BE2C (cell line): ENCODE results near the gene POU4F2. TPM values are rescaled to one million over a fixed set of nuclear protein-coding genes. Genes with fewer than 3 reads are reported as not detected.
A peak's percentile ranks its signal among the peaks of the same experiment; 100 is the strongest.

Experiments used
- DNase-seq: peaks from one replicate; pipeline ENCODE4 v3.0.0-alpha.2; 2020
- H3K27me3 ChIP-seq: fragments of 250-450 bp; sonication (Bioruptor Pico); 2 replicates; pipeline ENCODE4 v1.5.1; 2020; ENCODE audit warnings: mild to moderate bottlenecking
- H3K36me3 ChIP-seq: fragments of 250-450 bp; sonication (Bioruptor Pico); 2 replicates; pipeline ENCODE4 v1.5.1; 2020; ENCODE audit warnings: mild to moderate bottlenecking
- H3K4me1 ChIP-seq: fragments of 250-450 bp; sonication (Bioruptor Pico); 2 replicates; pipeline ENCODE4 v1.5.1; 2020
- H3K4me3 ChIP-seq: 2 replicates; pipeline ENCODE4 v1.5.1; 2011; ENCODE audit warnings: low read depth, low read length
- H3K9me3 ChIP-seq: fragments of 250-450 bp; sonication (Bioruptor Pico); 2 replicates; pipeline ENCODE4 v1.5.1; 2020
- CTCF ChIP-seq: IDR thresholded peaks from 2 replicates; pipeline ENCODE4 v1.5.1; 2012; ENCODE audit warnings: mild to moderate bottlenecking, low read depth, low read length
- polyA plus RNA-seq: library from polyadenylated mRNA; unstranded; fragments of >200 nt; gene quantifications from one replicate; pipeline ENCODE4 v1.2.1, GENCODE V29; 2012; ENCODE audit warnings: low read depth, missing spikeins; ENCODE audit not compliant: insufficient read length, insufficient read depth

POU4F2 gene, protein sequence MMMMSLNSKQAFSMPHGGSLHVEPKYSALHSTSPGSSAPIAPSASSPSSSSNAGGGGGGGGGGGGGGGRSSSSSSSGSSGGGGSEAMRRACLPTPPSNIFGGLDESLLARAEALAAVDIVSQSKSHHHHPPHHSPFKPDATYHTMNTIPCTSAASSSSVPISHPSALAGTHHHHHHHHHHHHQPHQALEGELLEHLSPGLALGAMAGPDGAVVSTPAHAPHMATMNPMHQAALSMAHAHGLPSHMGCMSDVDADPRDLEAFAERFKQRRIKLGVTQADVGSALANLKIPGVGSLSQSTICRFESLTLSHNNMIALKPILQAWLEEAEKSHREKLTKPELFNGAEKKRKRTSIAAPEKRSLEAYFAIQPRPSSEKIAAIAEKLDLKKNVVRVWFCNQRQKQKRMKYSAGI
- not detected for polyA plus RNA-seq

DNA sequence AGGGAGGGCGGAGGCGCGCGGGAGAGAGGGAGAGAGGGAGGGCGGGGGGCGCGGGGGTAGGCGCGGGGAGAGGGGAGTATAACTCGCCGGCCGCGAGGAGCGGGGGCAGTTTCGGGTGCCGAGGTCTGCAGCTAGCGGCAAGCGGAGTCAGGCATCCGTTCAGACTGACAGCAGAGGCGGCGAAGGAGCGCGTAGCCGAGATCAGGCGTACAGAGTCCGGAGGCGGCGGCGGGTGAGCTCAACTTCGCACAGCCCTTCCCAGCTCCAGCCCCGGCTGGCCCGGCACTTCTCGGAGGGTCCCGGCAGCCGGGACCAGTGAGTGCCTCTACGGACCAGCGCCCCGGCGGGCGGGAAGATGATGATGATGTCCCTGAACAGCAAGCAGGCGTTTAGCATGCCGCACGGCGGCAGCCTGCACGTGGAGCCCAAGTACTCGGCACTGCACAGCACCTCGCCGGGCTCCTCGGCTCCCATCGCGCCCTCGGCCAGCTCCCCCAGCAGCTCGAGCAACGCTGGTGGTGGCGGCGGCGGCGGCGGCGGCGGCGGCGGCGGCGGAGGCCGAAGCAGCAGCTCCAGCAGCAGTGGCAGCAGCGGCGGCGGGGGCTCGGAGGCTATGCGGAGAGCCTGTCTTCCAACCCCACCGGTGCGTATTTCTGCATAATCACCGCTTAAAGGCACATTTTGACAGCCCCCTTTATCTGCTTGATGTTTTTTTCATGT, at the start of gene POU4F2:
POU4F2 (plus strand) TSS at position 108 of the 720 bp plus-strand sequence; CDS start at position 356, 248 bp downstream.
- Histone ChIP-seq H3K9me3 (peaks cover 8% of the 10 kb centered on the region), H3K27me3 (peaks cover 99% of the 10 kb centered on the region), H3K4me1 (no peaks in the 10 kb centered on the region; the same call in 1 of the 2 replicates), H3K4me3 (peak within 1 kb of the TSS; percentile 48), H3K36me3 (no peaks in the 10 kb centered on the region)
- peak; percentile 56 for DNase-seq
- no peak for TF ChIP-seq CTCF

GRCh38 chr4:146590801-146591200, 47.9 kb upstream of the POU4F2 start:
- Histone ChIP-seq H3K36me3 (no peaks in the 10 kb centered on the region), H3K27me3 (no peaks in the 10 kb centered on the region), H3K4me3 (no peak overlapping the region), H3K9me3 (no peaks in the 10 kb centered on the region), H3K4me1 (no peaks in the 10 kb centered on the region)
- TF ChIP-seq CTCF, result no peak
- DNase-seq, result no peak

DNA sequence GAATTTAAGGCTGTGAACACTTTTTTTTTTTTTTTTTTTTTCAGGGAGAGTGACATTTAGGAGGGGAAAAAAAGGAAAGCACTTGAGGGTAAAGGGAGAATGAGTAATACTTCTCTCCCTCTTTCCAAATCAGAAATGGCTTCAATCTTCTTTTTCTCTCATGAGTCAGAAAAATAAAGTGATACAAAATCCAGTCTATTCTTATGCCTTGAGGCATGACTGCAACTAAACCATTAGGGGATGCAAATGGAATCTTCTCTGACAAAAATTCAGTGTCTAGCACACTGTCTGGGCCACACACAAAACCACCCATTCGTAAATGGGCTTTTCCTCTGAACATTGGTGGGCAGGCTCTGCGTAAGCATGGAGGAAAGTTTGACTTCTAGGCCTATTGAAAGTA, 46.7 kb upstream of the POU4F2 start:
- no peaks in the 10 kb centered on the region for H3K9me3 ChIP-seq
- TF ChIP-seq CTCF, result no peak
- H3K4me3 ChIP-seq, result no peak overlapping the region
- H3K36me3 ChIP-seq, result no peaks in the 10 kb centered on the region
- H3K4me1 ChIP-seq, result no peaks in the 10 kb centered on the region
- DNase-seq, result no peak
- H3K27me3 ChIP-seq, result no peaks in the 10 kb centered on the region

DNA sequence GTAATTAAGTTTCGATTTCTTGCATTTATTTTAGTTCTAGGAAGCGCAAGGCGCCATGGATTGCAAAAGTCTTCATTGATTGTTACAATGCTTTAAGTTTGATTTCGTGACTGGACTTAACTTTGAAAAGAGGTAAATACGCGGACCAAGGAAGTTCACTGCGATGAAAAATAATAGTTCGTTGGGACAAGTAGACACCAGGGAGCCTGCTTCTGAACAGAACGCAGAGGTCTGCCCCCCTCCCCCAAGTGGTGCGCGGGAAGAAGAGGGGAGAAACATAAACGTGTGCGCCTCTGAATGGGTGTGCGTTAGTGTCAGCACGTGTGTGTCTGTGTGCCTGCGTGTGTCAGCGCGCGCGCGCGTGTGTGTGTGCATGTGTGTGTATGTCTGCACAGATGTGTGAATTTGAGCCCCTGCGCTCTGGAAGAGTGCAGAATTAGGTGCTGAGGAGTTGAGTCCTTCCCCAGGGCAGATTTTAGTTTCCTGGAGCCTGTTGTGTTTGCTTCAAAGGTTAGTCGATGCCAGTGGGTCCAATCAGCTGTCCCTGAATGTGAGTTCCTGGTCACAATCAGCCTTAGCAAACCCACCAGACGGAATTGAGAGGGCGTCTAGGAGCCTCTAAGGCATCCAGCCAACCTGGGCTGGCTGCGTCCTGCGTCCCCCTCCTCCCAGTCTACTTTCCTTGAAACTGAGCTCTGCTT, 5.8 kb upstream of the POU4F2 start:
- no peaks in the 10 kb centered on the region for H3K4me1 ChIP-seq
- no peak for DNase-seq
- H3K4me3 ChIP-seq, result no peak overlapping the region
- H3K9me3 ChIP-seq, result no peaks in the 10 kb centered on the region
- peaks cover 89% of the 10 kb centered on the region for H3K27me3 ChIP-seq
- no peaks in the 10 kb centered on the region for H3K36me3 ChIP-seq
- TF ChIP-seq CTCF, result no peak

DNA sequence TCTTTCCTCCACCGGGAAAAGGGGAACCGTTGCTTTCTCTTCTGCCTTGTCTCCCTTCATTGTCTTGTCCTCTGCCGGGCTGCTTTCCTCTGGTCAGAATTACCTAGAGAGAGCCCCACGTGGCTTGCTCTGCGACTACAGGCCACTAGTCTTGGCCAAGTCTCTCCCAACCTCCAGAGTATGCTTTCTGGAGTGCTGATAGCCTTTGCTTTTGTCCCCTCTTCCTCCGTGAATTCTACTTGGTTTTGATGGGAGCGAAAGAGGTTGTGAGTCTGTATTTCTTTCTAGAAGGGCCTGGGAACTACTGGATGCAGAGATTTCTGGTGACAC, 5.3 kb upstream of the POU4F2 start:
- H3K27me3 ChIP-seq, result peaks cover 94% of the 10 kb centered on the region
- no peaks in the 10 kb centered on the region; the same call in 1 of the 2 replicates for H3K4me1 ChIP-seq
- no peaks in the 10 kb centered on the region for H3K9me3 ChIP-seq
- H3K4me3 ChIP-seq, result no peak overlapping the region
- no peak for TF ChIP-seq CTCF
- no peak for DNase-seq
- H3K36me3 ChIP-seq, result no peaks in the 10 kb centered on the region
